Measurements from ENCODE around the gene DXO. TPM values are rescaled to one million over a fixed set of nuclear protein-coding genes. Genes with fewer than 3 reads are reported as not detected.
"Not testable (repeated sequence)": the region's sequence is repeated elsewhere in the genome, so short reads cannot be mapped to it uniquely, and the experiment has no call there.

The DXO gene
- total RNA-seq, 1 experiment from 2014 or later, result 13.8 TPM

- H3K4me1 Mint-ChIP-seq; DNase-seq (ENCODE audit: low spot score); POLR2A ChIA-PET; H3K27ac Mint-ChIP-seq; H3K9me3 Mint-ChIP-seq; H3K4me3 Mint-ChIP-seq; CTCF ChIA-PET; ATAC-seq; H3K27me3 Mint-ChIP-seq (ENCODE audit: low read depth); H3K36me3 Mint-ChIP-seq: not testable (repeated sequence)
These were observed 9.1 kb upstream of the DXO start for GRCh38 chr6:31980998-31981397.

GRCh38 chr6:31980195-31980876, 8.4 kb upstream of the DXO start:
- ATAC-seq; H3K27ac Mint-ChIP-seq; H3K27me3 Mint-ChIP-seq (ENCODE audit: low read depth); H3K36me3 Mint-ChIP-seq; H3K9me3 Mint-ChIP-seq; H3K4me1 Mint-ChIP-seq; POLR2A ChIA-PET; H3K4me3 Mint-ChIP-seq; DNase-seq (ENCODE audit: low spot score); CTCF ChIA-PET: not testable (repeated sequence)

DNA sequence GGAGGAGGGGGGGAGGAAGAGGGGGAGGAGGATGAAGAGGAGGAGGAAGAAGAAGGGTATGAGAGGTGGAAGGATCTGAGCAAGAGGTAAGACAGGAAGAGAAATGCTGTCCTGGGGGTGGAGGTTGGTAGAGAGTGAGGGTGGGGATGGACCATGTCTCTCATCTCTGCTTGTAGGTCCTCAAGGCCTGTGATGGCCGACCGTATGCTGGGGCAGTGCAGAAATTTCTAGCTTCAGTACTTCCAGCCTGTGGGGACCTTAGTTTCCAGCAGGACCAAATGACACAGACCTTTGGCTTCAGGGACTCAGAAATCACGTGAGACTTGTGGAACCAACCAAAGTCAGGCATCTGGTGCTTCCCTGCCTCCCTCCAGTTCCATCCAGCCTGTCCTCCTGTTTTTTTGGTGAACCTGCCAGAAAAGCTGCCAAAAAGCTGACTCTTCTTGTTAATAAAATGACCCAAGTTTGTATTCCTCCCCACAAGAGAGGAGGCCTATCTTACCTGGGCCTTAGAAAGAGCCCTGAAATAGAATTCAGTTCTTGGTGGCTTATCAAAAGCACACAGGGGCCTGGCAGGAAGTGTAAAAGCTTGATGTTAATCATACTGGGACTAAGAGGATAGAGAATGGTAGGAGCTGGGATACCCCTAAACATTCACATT, 7.4 kb upstream of the DXO start:
- Mint-ChIP-seq H3K9me3 (peaks cover 11% of the 10 kb centered on the region), H3K4me1 (no peaks in the 10 kb centered on the region), H3K36me3 (peaks cover 14% of the 10 kb centered on the region), H3K4me3 (no peak overlapping the region), H3K27ac (no peak overlapping the region), H3K27me3 (ENCODE audit: low read depth) (no peaks in the 10 kb centered on the region)
- no peak for TF ChIP-seq FOXP1 (CRISPR knock-in tag; IDR thresholded peaks at IDR 0.05; ENCODE audit: borderline replicate concordance)
- ChIA-PET CTCF (no interaction called here), POLR2A (no interaction called here)
- DNase-seq (ENCODE audit: low spot score) (no peak), ATAC-seq (no peak)

GRCh38 chr6:31978831-31979230, 6.9 kb upstream of the DXO start:
- DNase-seq (ENCODE audit: low spot score) (no peak), ATAC-seq (no peak)
- CTCF ChIA-PET, result no interaction called here
- Mint-ChIP-seq H3K4me1 (no peaks in the 10 kb centered on the region), H3K4me3 (no peak overlapping the region), H3K27me3 (ENCODE audit: low read depth) (no peaks in the 10 kb centered on the region), H3K27ac (no peak overlapping the region), H3K9me3 (peaks cover 11% of the 10 kb centered on the region), H3K36me3 (peaks cover 17% of the 10 kb centered on the region)
- POLR2A ChIA-PET, result no interaction called here
- TF ChIP-seq, protein P1, sequence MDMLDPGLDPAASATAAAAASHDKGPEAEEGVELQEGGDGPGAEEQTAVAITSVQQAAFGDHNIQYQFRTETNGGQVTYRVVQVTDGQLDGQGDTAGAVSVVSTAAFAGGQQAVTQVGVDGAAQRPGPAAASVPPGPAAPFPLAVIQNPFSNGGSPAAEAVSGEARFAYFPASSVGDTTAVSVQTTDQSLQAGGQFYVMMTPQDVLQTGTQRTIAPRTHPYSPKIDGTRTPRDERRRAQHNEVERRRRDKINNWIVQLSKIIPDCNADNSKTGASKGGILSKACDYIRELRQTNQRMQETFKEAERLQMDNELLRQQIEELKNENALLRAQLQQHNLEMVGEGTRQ (CRISPR knock-in tag; IDR thresholded peaks at IDR 0.05), result no peak
- TF ChIP-seq ATF6 (CRISPR knock-in tag; IDR thresholded peaks at IDR 0.05) (no peak), ETV6 (CRISPR knock-in tag; IDR thresholded peaks at IDR 0.05) (no peak), GRHL2 (CRISPR knock-in tag; IDR thresholded peaks at IDR 0.05; ENCODE audit: insufficient replicate concordance, severe bottlenecking) (no peak), RELA (CRISPR knock-in tag; IDR thresholded peaks at IDR 0.05; ENCODE audit: borderline replicate concordance) (no peak), NFYB (CRISPR knock-in tag; conservative IDR thresholded peaks at IDR 0.05; ENCODE audit: low read depth) (no peak), ZNF121 (CRISPR knock-in tag; IDR thresholded peaks at IDR 0.05) (no peak), CDX4 (CRISPR knock-in tag; IDR thresholded peaks at IDR 0.05; ENCODE audit: borderline replicate concordance) (no peak), AFF4 (CRISPR knock-in tag; IDR thresholded peaks at IDR 0.05; ENCODE audit: borderline replicate concordance) (no peak), ZNF219 (CRISPR knock-in tag; IDR thresholded peaks at IDR 0.05; ENCODE audit: borderline replicate concordance) (no peak), PRRX2 (CRISPR knock-in tag; IDR thresholded peaks at IDR 0.05) (no peak), GABPB1 (CRISPR knock-in tag; IDR thresholded peaks at IDR 0.05) (no peak)
- TF ChIP-seq, protein P2, sequence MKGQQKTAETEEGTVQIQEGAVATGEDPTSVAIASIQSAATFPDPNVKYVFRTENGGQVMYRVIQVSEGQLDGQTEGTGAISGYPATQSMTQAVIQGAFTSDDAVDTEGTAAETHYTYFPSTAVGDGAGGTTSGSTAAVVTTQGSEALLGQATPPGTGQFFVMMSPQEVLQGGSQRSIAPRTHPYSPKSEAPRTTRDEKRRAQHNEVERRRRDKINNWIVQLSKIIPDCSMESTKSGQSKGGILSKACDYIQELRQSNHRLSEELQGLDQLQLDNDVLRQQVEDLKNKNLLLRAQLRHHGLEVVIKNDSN (CRISPR knock-in tag; IDR thresholded peaks at IDR 0.05), result no peak
- TF ChIP-seq, protein P3, sequence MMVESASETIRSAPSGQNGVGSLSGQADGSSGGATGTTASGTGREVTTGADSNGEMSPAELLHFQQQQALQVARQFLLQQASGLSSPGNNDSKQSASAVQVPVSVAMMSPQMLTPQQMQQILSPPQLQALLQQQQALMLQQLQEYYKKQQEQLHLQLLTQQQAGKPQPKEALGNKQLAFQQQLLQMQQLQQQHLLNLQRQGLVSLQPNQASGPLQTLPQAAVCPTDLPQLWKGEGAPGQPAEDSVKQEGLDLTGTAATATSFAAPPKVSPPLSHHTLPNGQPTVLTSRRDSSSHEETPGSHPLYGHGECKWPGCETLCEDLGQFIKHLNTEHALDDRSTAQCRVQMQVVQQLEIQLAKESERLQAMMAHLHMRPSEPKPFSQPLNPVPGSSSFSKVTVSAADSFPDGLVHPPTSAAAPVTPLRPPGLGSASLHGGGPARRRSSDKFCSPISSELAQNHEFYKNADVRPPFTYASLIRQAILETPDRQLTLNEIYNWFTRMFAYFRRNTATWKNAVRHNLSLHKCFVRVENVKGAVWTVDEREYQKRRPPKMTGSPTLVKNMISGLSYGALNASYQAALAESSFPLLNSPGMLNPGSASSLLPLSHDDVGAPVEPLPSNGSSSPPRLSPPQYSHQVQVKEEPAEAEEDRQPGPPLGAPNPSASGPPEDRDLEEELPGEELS (CRISPR knock-in tag; IDR thresholded peaks at IDR 0.05), result no peak
- TF ChIP-seq, protein P4, sequence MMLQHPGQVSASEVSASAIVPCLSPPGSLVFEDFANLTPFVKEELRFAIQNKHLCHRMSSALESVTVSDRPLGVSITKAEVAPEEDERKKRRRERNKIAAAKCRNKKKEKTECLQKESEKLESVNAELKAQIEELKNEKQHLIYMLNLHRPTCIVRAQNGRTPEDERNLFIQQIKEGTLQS (CRISPR knock-in tag; conservative IDR thresholded peaks at IDR 0.05), result no peak
